NCI-H460 (cell line): ENCODE measurements around the gene KAZN. TPM values are rescaled to one million over a fixed set of nuclear protein-coding genes. Genes with fewer than 3 reads are reported as not detected.

Experiments
- DNase-seq: peaks from one replicate; pipeline ENCODE4 v3.0.0-alpha.2; 2016; ENCODE audit warnings: low read depth; ENCODE audit errors: extremely low read depth
- total RNA-seq: library from RNA; depleted of rRNA; stranded (reverse); fragments of >200 nt; shearing (Covaris generic); gene quantifications from 2 replicates; pipeline ENCODE4 v1.2.3, GENCODE V29; 2014

Gene KAZN
- total RNA-seq, 1 experiment from 2014 or later, result 1.9 TPM

GRCh38 chr1:14611792-14612191 lies 13.3 kb downstream of the KAZN start:
- DNase-seq, result no peak

GRCh38 chr1:14612256-14612655 lies 13.8 kb downstream of the KAZN start:
- DNase-seq, result no peak

GRCh38 chr1:14613926-14614325 lies 15.4 kb downstream of the KAZN start:
- DNase-seq, result no peak

GRCh38 chr1:14614341-14614740 lies 15.9 kb downstream of the KAZN start:
- DNase-seq, result no peak

- DNase-seq, result no peak
Observed at GRCh38 chr1:14615549-14616218, 17.2 kb downstream of the KAZN start.

GRCh38 chr1:14616632-14617396 lies 18.3 kb downstream of the KAZN start:
- DNase-seq, result no peak

- DNase-seq, result no peak
Observed at GRCh38 chr1:14617791-14618190, 19.3 kb downstream of the KAZN start.

- no peak for DNase-seq
Observed at GRCh38 chr1:14620941-14621340, 22.5 kb downstream of the KAZN start.

- DNase-seq, result no peak
Observed at GRCh38 chr1:14623090-14623489, 24.6 kb downstream of the KAZN start.

GRCh38 chr1:14624941-14625340 lies 26.5 kb downstream of the KAZN start:
- DNase-seq, result no peak

- DNase-seq, result no peak
Observed at GRCh38 chr1:14625572-14625971, 27.1 kb downstream of the KAZN start.

GRCh38 chr1:14625996-14626395 lies 27.5 kb downstream of the KAZN start:
- no peak for DNase-seq

GRCh38 chr1:14626869-14627607 lies 28.6 kb downstream of the KAZN start:
- DNase-seq, result no peak

- DNase-seq, result no peak
Observed at GRCh38 chr1:14627608-14628489, 29.4 kb downstream of the KAZN start.

- DNase-seq, result no peak
Observed at GRCh38 chr1:14629363-14630014, 31.0 kb downstream of the KAZN start.

GRCh38 chr1:14630986-14631385 lies 32.5 kb downstream of the KAZN start:
- no peak for DNase-seq

GRCh38 chr1:14631421-14631820 lies 32.9 kb downstream of the KAZN start:
- no peak for DNase-seq

- no peak for DNase-seq
Observed at GRCh38 chr1:14634486-14634885, 36.0 kb downstream of the KAZN start.

GRCh38 chr1:14635421-14635820 lies 36.9 kb downstream of the KAZN start:
- no peak for DNase-seq
